MM.1S (cell line): ENCODE results near the gene NBAS.

Source experiments
- EZH2 ChIP-seq: fragments of 300-600 bp; sonication (generic); optimal IDR thresholded peaks from 2 replicates; pipeline ENCODE3; 2017; ENCODE audit warnings: low read depth, mild to moderate bottlenecking, antibody characterized with exemption, low read length, mixed read lengths
- TF ChIP-seq, protein P1 (sequence below): fragments of 300-600 bp; sonication (generic); IDR thresholded peaks from 2 replicates; pipeline ENCODE4 v1.5.1; 2016; ENCODE audit warnings: antibody characterized with exemption, low read length, mixed read lengths

- TF ChIP-seq, protein P1, sequence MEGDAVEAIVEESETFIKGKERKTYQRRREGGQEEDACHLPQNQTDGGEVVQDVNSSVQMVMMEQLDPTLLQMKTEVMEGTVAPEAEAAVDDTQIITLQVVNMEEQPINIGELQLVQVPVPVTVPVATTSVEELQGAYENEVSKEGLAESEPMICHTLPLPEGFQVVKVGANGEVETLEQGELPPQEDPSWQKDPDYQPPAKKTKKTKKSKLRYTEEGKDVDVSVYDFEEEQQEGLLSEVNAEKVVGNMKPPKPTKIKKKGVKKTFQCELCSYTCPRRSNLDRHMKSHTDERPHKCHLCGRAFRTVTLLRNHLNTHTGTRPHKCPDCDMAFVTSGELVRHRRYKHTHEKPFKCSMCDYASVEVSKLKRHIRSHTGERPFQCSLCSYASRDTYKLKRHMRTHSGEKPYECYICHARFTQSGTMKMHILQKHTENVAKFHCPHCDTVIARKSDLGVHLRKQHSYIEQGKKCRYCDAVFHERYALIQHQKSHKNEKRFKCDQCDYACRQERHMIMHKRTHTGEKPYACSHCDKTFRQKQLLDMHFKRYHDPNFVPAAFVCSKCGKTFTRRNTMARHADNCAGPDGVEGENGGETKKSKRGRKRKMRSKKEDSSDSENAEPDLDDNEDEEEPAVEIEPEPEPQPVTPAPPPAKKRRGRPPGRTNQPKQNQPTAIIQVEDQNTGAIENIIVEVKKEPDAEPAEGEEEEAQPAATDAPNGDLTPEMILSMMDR, result no peak
- TF ChIP-seq EZH2, result no peak
Observed at GRCh38 chr2:15603948-15604347, 42.8 kb upstream of the NBAS start.
